Activated CD4-positive, alpha-beta T cell treated with anti-CD3 and anti-CD28 coated beads, Interleukin-2, amount 50 U/mL, for 48 hours (primary cell): Measurements from ENCODE around the gene SLC22A17.

ENCODE experiments used
- DNase-seq, 2 experiments: peaks; one replicate each; pipeline ENCODE4 v3.0.0-alpha.2; 2020

Gene SLC22A17

GRCh38 chr14:23302290-23303225 is 50.1 kb downstream of the SLC22A17 start, which contains the start of gene PPP1R3E:
Gene PPP1R3E (minus strand): TSS chr14:23302859. CDS start chr14:23302576, 283 bp downstream.
- peak; percentile 89 to 93 for DNase-seq

DNA sequence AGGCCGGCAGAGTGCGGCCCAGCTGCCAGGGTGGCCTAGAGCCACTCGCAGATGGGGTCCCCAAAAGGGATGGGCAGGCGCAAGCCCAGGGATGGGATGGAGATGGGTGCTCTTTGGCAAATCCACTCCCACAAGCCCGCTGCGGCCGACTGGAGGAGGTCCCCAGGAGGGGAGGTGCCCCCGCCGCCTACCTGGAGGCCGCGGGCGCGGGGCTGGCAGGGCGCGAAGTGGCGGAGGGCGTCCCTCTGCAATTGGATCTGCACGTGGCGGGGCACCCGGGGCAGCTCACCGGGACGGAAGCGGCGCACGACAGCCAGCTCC is 50.8 kb downstream of the SLC22A17 start:
- no peak for DNase-seq

DNA sequence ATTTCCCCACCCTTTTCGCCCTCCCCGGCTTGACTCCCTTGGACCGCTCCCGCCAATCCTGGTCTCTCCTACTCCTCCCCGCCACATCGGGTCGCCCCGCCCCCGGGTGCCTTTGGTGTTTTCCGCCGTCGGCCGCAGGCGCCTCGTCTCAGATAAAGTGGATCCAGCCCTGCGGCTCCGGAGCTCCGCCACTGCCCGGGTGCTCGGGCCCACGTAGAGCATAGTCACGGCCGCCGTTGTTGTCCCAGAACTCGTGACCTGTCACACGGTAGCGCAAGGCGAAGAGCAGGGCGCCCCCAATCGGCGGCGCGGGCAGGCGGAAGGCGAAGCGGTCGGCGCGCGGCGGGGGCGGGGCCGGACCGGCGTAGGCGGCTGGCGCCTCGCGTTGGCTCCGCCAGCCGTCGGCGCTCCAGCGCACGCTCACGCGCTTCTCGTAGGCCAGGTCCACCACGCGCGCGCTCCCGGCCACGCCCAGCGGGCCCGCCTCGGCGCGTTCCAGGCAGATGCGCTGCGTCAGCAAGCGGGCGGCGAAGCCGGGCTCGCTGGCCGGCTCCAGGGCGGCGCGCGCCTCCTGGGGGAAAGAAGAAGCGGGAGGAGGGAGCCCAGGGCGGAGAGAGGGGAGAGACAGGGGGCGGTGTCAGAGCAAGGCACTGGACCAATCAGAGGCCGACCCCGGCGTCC is 51.3 kb downstream of the SLC22A17 start:
- DNase-seq = peak; percentile 96

DNA sequence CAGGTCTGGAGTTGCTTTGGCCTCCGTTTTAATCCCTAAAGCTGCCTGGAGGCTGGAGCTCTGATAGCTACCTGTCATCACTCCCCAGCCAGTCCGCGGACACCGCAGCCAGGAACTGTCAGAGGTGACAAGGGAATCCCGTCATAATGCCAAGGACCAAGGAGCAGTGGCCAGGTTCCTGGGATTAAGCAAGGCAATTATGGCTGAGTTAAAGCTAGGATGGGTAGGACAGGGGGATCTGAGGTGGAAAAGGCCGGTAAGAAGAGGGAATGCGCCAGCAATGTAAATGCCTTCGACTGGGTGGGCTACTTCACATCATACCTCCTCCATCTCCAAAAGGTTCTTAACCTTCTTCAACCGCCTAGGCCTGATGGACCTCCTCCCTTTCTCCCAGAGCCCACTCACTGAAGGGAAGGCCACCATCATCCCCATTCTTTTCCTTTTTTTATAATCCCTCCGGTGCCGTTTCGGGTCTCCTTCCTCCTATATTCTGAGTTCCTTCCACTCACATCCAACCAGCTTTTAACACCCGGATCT is 51.9 kb downstream of the SLC22A17 start:
- peak; percentile 34 to 38 for DNase-seq

GRCh38 chr14:23299986-23300686 is 52.6 kb downstream of the SLC22A17 start:
- DNase-seq = no peak

DNA sequence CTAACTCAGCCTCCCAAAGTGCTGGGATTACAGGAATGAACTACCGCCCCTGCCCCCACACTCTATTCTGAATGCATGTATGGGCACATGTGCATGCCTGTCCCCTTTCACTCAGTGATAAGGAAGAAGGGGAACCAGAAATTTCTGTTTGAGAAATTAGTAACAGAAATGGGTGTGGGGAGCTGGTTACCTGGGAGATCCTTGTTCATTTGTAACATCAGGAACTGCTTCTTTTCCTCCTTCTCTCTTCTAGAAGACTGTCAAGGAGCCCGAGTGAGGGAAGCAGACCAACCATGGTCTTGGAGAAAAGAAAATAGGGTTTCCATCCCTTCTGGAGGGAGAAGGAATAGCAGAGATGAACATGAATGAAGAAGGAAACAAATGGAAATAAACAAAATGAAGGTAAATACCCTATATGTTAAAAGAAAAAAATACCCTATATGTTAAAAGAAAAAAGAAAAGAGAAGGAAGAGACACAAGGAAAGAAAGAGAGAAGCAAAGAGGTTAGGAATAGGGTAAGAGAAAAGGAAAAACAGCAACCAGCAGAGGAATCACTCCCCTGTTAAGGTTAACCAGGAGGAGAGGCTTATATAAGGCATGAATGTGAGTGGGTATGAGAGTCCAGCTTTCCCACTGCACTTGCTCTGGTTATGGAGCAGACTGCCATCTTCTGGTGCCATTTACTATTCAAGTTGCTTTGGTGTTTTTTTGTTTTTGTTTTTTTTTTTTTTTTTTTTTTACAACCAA is 53.3 kb downstream of the SLC22A17 start:
- DNase-seq = no peak

DNA sequence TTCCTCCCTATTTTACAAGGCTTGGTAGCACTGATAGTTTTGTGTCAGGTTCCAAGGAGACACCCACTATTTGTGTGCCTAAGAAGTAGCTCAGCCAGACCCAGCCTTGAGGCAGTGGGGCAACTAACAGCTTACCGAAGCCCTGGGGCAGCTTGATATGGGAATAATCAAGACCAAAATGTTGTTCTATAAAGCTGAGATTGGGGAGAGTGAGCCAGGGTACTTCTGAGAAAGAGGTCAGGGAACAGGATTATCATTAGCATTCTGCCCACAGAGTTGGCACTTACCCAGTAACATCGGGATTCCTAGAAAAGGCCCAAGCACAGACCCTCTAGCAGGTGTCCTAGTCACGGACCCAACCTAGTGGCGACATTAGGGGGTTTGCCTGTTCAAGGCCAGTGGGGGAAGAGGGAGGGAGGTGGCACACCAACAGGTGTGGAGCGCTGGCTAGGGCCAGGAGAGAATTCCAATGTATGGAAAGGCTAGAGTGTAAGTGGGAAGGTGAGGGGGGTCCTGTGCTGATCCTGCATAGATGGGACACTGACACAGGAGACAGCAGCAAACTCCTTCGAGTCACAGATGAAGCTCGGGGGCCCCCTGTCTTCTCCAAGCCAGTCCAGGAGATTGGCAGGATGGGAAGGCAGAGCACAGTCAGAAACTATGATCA is 54.9 kb downstream of the SLC22A17 start:
- no peak for DNase-seq

GRCh38 chr14:23297096-23297495 is 55.6 kb downstream of the SLC22A17 start:
- DNase-seq = no peak
